A549 (cell line): ENCODE data around the gene NSMF. TPM values are rescaled to one million over a fixed set of nuclear protein-coding genes. Genes with fewer than 3 reads are reported as not detected.

Source experiments
- ATAC-seq, 2 experiments: fragments of 200-7000 bp in 1 of 2; fragments of >200 bp in 1 of 2; cut with Nextera tagmentation in 1 of 2; cut with Tn5 transposase in 1 of 2; 3 replicates each; pipeline versions ENCODE4 v1.8.0 to v1.9.1; 2018 to 2020; ENCODE audit warnings: mild to moderate bottlenecking in 1 of 2, moderate library complexity in 1 of 2
- CTCF ChIA-PET: fragments of 300-600 bp; sonication (Branson Sonifier 250); formaldehyde crosslinking; extraction: SDS; loops from one replicate; lab custom pipeline; 2021; ENCODE audit warnings: antibody characterized with exemption, inconsistent platforms; lab: Yijun Ruan, JAX
- POLR2A ChIA-PET: fragments of 350-600 bp; formaldehyde crosslinking; extraction: SDS; loops from one replicate; lab custom pipeline; 2021; ENCODE audit warnings: antibody characterized with exemption, inconsistent platforms; lab: Yijun Ruan, JAX
- DNase-seq, 2 experiments: peaks; one replicate each; pipeline versions ENCODE4 v3.0.0 to v3.0.0-alpha.2; 2011 to 2016; ENCODE audit warnings: low read depth in 1 of 2, low spot score in 1 of 2
- FAIRE-seq: peaks from 2 replicates; lab custom pipeline; 2011; peaks lifted over from hg19 to GRCh38; lab: Jason Lieb, UNC
- H3K27ac ChIP-seq, 2 experiments: fragments of >200 bp; sonication (Bioruptor Twin); formaldehyde crosslinking; 3 replicates each; pipeline ENCODE4 v1.5.1; 2016 to 2017
- H3K4me1 ChIP-seq: fragments of >200 bp; sonication (Bioruptor Twin); formaldehyde crosslinking; 3 replicates; pipeline ENCODE4 v1.6.1; 2016
- H3K4me2 ChIP-seq: fragments of >200 bp; sonication (Bioruptor Twin); formaldehyde crosslinking; 3 replicates; pipeline ENCODE4 v1.6.1; 2016
- H3K4me3 ChIP-seq: fragments of >200 bp; sonication (Bioruptor Twin); formaldehyde crosslinking; 3 replicates; pipeline ENCODE4 v1.5.1; 2016
- H3K9me3 ChIP-seq: fragments of >200 bp; sonication (Bioruptor Twin); formaldehyde crosslinking; 3 replicates; pipeline ENCODE4 v1.6.1; 2016
- CBX2 ChIP-seq: fragments of 200-600 bp; sonication (generic); IDR thresholded peaks from 2 replicates; pipeline ENCODE4 v1.6.1; 2016; ENCODE audit warnings: low read depth, mild to moderate bottlenecking, borderline replicate concordance
- CBX8 ChIP-seq: fragments of 200-600 bp; sonication (generic); IDR thresholded peaks from 2 replicates; pipeline ENCODE4 v1.6.1; 2016
- CEBPB ChIP-seq, 2 experiments: fragments of >200 bp in 1 of 2; sonication (Bioruptor Twin) in 1 of 2; formaldehyde crosslinking in 1 of 2; IDR thresholded peaks; 2 replicates each; pipeline ENCODE4 v1.6.1; 2012 to 2016
- CHD2 ChIP-seq: fragments of 150-350 bp; IDR thresholded peaks from 2 replicates; pipeline ENCODE4 v1.6.1; 2014; ENCODE audit warnings: low read length; ENCODE audit not compliant: partially characterized antibody
- EP300 ChIP-seq, 2 experiments: fragments of >200 bp; sonication (Bioruptor Twin); formaldehyde crosslinking; IDR thresholded peaks; 2 replicates in 1 of 2; 3 replicates in 1 of 2; pipeline ENCODE4 v1.6.1; 2016 to 2017
- FOSB ChIP-seq: fragments of 250-450 bp; sonication (Bioruptor Pico); IDR thresholded peaks from 2 replicates; pipeline ENCODE4 v1.5.0; 2020; ENCODE audit warnings: mild to moderate bottlenecking, moderate library complexity
- HEYL ChIP-seq: fragments of 250-450 bp; sonication (Bioruptor Pico); IDR thresholded peaks from 2 replicates; pipeline ENCODE4 v1.8.0; 2021; ENCODE audit warnings: mild to moderate bottlenecking, moderate library complexity
- HOXA7 ChIP-seq: fragments of 250-450 bp; sonication (Bioruptor Pico); IDR thresholded peaks from 2 replicates; pipeline ENCODE4 v1.5.0; 2020; ENCODE audit warnings: mild to moderate bottlenecking, moderate library complexity
- KDM1A ChIP-seq: fragments of 200-600 bp; sonication (generic); IDR thresholded peaks from 2 replicates; pipeline ENCODE4 v1.6.1; 2016; ENCODE audit warnings: low read depth, mild to moderate bottlenecking
- KDM5A ChIP-seq: fragments of 200-600 bp; sonication (generic); IDR thresholded peaks from 2 replicates; pipeline ENCODE4 v1.6.1; 2016; ENCODE audit warnings: antibody characterized with exemption, mild to moderate bottlenecking
- NFE2L2 ChIP-seq: fragments of 150-350 bp; conservative IDR thresholded peaks from 2 replicates; pipeline ENCODE4 v1.6.1; 2014; ENCODE audit warnings: low read length
- NPAS2 ChIP-seq: fragments of 250-450 bp; sonication (Bioruptor Pico); IDR thresholded peaks from 2 replicates; pipeline ENCODE4 v1.8.0; 2022; ENCODE audit warnings: mild to moderate bottlenecking, moderate library complexity, borderline replicate concordance
- NR3C1 ChIP-seq: fragments of >200 bp; sonication (Bioruptor Twin); formaldehyde crosslinking; IDR thresholded peaks from 3 replicates; pipeline ENCODE4 v1.6.1; 2017
- POLR2AphosphoS2 ChIP-seq: conservative IDR thresholded peaks from 2 replicates; pipeline ENCODE4 v1.6.1; 2012; ENCODE audit warnings: low read length, improper control_type of control experiment, inconsistent platforms
- RARB ChIP-seq: fragments of 250-450 bp; sonication (Bioruptor Pico); IDR thresholded peaks from 2 replicates; pipeline ENCODE4 v1.8.0; 2021; ENCODE audit warnings: mild to moderate bottlenecking, moderate library complexity
- RFX5 ChIP-seq: fragments of 450-650 bp; IDR thresholded peaks from 2 replicates; pipeline ENCODE4 v1.7.1; 2014; ENCODE audit warnings: antibody characterized with exemption, mild to moderate bottlenecking, moderate library complexity
- RNF2 ChIP-seq: fragments of 200-600 bp; sonication (generic); IDR thresholded peaks from 2 replicates; pipeline ENCODE4 v1.6.1; 2016; ENCODE audit warnings: low read depth, mild to moderate bottlenecking, antibody characterized with exemption, moderate library complexity, borderline replicate concordance
- SREBF2 ChIP-seq: fragments of 450-650 bp; IDR thresholded peaks from 2 replicates; pipeline ENCODE4 v1.6.1; 2014; ENCODE audit warnings: mild to moderate bottlenecking, moderate library complexity
- TFCP2L1 ChIP-seq: fragments of 250-450 bp; sonication (Bioruptor Pico); IDR thresholded peaks from 2 replicates; pipeline ENCODE4 v1.5.0; 2021; ENCODE audit warnings: mild to moderate bottlenecking
- TP53 ChIP-seq: fragments of 250-450 bp; sonication (Bioruptor Pico); IDR thresholded peaks from 2 replicates; pipeline ENCODE4 v1.5.0; 2021; ENCODE audit warnings: mild to moderate bottlenecking, moderate library complexity
- WGBS: methylation state at CpG from one replicate; pipeline ENCODE4 v1.1.6; 2017; ENCODE audit errors: missing lambda C conversion rate; 5-methylcytosine and 5-hydroxymethylcytosine counted together
- polyA plus RNA-seq, 4 experiments: library from polyadenylated mRNA; depleted of rRNA in 3 of 4; stranded (reverse); fragments of >200 nt; fragmentation: RNase III in 1 of 4; extraction: RNeasy Plus Mini Kit Qiagen cat#74134 plus additional on column Dnase treatment in 1 of 4; gene quantifications; 2 replicates in 3 of 4; 3 replicates in 1 of 4; pipeline ENCODE4 v1.2.3, GENCODE V29; 2011 to 2017
- TF ChIP-seq, protein P1 (sequence below): fragments of >200 bp; sonication (Bioruptor Twin); formaldehyde crosslinking; IDR thresholded peaks from 3 replicates; pipeline ENCODE4 v1.5.1; 2016
- TF ChIP-seq, protein P2 (sequence below): fragments of >200 bp; sonication (Bioruptor Twin); formaldehyde crosslinking; IDR thresholded peaks from 3 replicates; pipeline ENCODE4 v1.6.1; 2016
- TF ChIP-seq, protein P3 (sequence below): fragments of 150-350 bp; IDR thresholded peaks from 2 replicates; pipeline ENCODE4 v1.6.1; 2014; ENCODE audit warnings: low read depth, mild to moderate bottlenecking, low read length
- TF ChIP-seq, protein P4 (sequence below): fragments of 200-600 bp; sonication (generic); IDR thresholded peaks from 2 replicates; pipeline ENCODE4 v1.6.1; 2016; ENCODE audit warnings: antibody characterized with exemption, mild to moderate bottlenecking, moderate library complexity

The NSMF gene
- polyA plus RNA-seq, 2 of the 4 experiments (the other 2 are of a cell fraction): 16.0 to 29.2 TPM

DNA sequence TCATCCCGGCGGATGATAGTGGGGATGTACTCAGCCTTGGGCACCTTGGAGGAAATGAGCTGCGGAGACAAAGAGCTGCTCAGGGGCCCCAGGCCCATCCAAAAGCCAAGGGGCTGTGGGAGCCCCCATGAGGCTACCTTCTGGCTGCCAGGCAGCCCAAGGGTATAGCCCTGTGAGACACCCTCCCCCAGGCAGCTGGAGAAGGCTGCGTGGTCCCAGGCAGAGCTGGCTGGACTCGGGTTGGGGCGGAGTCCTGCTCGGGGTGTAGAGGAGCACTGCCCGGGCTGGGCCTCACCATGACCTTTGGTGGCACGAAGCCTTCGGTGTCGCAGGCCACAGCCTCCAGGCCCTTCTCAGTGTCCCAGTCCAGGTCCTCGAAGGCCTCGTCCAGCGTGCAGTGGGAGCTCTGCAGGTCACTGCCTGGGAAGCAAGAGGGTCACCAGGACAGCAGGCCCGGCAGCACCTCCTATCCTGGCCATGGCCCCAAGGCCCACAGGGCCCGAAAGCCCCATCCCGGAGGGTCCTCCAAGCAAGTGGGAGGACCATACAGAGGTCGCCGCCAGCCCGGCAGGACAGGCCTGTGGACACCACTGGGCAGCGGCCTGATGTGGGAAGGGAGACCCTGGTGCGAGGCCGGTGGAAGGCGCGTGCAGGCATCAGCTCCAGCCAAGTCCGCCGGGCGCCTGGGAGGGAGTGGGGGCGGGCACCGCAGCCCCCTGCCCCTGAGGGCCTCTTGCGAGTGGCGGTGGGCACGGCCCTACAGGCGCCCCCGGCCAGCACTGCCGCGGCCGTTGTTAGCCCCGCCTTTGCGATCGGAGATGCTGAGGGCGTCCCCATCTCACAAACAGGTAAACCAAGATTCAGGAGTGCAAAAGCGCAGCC, 6.1 kb downstream of the NSMF start:
- 95% methylated on average over 21 of the region's 43 CpGs for WGBS
- H3K4me2 ChIP-seq: no peak overlapping the region
- DNase-seq (no peak), FAIRE-seq (no peak), ATAC-seq (no peak)
- no peak overlapping the region for H3K4me3 ChIP-seq
- ChIA-PET CTCF (interaction anchor here (0.9 to 5.8 kb wide), 5 partner anchors 8 to 166 kb away, joined by 3 to 35 read pairs (median 8); partner anchors contain the start of genes ENTPD8, EXD3 and NOXA1), POLR2A (no interaction called here)
- no peak overlapping the region for H3K27ac ChIP-seq
- no peaks in the 10 kb centered on the region for H3K9me3 ChIP-seq
- TF ChIP-seq, protein P1, sequence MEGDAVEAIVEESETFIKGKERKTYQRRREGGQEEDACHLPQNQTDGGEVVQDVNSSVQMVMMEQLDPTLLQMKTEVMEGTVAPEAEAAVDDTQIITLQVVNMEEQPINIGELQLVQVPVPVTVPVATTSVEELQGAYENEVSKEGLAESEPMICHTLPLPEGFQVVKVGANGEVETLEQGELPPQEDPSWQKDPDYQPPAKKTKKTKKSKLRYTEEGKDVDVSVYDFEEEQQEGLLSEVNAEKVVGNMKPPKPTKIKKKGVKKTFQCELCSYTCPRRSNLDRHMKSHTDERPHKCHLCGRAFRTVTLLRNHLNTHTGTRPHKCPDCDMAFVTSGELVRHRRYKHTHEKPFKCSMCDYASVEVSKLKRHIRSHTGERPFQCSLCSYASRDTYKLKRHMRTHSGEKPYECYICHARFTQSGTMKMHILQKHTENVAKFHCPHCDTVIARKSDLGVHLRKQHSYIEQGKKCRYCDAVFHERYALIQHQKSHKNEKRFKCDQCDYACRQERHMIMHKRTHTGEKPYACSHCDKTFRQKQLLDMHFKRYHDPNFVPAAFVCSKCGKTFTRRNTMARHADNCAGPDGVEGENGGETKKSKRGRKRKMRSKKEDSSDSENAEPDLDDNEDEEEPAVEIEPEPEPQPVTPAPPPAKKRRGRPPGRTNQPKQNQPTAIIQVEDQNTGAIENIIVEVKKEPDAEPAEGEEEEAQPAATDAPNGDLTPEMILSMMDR: no peak
- TF ChIP-seq, protein P2, sequence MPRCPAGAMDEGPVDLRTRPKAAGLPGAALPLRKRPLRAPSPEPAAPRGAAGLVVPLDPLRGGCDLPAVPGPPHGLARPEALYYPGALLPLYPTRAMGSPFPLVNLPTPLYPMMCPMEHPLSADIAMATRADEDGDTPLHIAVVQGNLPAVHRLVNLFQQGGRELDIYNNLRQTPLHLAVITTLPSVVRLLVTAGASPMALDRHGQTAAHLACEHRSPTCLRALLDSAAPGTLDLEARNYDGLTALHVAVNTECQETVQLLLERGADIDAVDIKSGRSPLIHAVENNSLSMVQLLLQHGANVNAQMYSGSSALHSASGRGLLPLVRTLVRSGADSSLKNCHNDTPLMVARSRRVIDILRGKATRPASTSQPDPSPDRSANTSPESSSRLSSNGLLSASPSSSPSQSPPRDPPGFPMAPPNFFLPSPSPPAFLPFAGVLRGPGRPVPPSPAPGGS: no peak
- TF ChIP-seq EP300 (IDR thresholded peaks at IDR 0.05): no peak
- no peak for TF ChIP-seq TP53
- TF ChIP-seq NFE2L2: no peak
- TF ChIP-seq RNF2: no peak
- TF ChIP-seq CBX8: no peak
- TF ChIP-seq, protein P3, sequence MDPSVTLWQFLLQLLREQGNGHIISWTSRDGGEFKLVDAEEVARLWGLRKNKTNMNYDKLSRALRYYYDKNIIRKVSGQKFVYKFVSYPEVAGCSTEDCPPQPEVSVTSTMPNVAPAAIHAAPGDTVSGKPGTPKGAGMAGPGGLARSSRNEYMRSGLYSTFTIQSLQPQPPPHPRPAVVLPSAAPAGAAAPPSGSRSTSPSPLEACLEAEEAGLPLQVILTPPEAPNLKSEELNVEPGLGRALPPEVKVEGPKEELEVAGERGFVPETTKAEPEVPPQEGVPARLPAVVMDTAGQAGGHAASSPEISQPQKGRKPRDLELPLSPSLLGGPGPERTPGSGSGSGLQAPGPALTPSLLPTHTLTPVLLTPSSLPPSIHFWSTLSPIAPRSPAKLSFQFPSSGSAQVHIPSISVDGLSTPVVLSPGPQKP: no peak
- H3K4me1 ChIP-seq: peaks cover 29% of the 10 kb centered on the region

DNA sequence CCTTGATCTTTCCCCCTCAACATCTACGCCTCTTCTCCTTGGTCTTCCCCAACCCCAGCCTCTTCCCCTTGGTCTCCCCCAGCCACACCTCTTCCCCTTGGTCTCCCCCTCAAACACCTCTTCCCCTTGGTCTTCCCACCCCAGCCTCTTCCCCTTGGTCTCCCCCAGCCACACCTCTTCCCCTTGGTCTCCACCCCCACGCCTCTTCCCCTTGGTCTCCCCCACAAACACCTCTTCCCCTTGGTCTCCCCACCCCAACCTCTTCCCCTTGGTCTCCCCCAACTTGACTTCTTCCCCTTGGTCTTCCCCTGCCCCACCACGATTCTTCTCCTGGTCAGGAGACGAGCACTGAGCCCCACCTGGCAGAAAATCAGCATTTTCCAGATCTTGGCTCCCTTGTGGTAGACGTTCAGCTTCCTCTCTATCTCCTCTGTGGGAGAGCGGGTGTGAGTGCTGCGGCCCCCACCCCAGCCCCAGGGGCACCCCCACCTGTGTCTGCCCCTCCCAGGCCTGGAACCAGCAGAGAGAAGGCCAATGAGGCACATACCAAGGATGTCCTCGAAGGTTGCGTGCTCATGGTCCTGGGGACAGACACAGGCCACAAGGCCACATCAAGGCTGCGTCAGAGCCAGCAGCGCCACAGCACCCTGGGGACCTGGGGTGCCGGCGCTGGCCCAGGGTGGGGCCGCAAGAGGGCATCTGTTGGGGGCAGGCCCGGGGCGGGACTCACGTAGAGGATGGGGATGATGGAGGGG, 7.0 kb downstream of the NSMF start:
- 98% methylated on average over 6 of the region's 17 CpGs for WGBS
- ChIA-PET CTCF (interaction anchor here (0.9 to 5.8 kb wide), 5 partner anchors 7 to 165 kb away, joined by 3 to 35 read pairs (median 8); partner anchors contain the start of genes ENTPD8, EXD3 and NOXA1), POLR2A (no interaction called here)
- Histone ChIP-seq H3K27ac (no peak overlapping the region), H3K4me2 (no peak overlapping the region), H3K4me3 (no peak overlapping the region), H3K9me3 (no peaks in the 10 kb centered on the region), H3K4me1 (peaks cover 21% of the 10 kb centered on the region)
- FAIRE-seq: no peak
- DNase-seq: no peak
- ATAC-seq: no peak
- TF ChIP-seq FOSB (CRISPR knock-in tag) (no peak), NR3C1 (no peak), CBX2 (no peak), HOXA7 (no peak), RARB (CRISPR knock-in tag) (no peak), POLR2AphosphoS2 (no peak), CHD2 (no peak), KDM5A (no peak), HEYL (CRISPR knock-in tag) (no peak), TFCP2L1 (no peak), RFX5 (no peak), SREBF2 (no peak), CEBPB (IDR thresholded peaks at IDR 0.05) (no peak), NPAS2 (CRISPR knock-in tag) (no peak), KDM1A (no peak), CBX8 (no peak)
- TF ChIP-seq, protein P3: no peak
- TF ChIP-seq, protein P4, sequence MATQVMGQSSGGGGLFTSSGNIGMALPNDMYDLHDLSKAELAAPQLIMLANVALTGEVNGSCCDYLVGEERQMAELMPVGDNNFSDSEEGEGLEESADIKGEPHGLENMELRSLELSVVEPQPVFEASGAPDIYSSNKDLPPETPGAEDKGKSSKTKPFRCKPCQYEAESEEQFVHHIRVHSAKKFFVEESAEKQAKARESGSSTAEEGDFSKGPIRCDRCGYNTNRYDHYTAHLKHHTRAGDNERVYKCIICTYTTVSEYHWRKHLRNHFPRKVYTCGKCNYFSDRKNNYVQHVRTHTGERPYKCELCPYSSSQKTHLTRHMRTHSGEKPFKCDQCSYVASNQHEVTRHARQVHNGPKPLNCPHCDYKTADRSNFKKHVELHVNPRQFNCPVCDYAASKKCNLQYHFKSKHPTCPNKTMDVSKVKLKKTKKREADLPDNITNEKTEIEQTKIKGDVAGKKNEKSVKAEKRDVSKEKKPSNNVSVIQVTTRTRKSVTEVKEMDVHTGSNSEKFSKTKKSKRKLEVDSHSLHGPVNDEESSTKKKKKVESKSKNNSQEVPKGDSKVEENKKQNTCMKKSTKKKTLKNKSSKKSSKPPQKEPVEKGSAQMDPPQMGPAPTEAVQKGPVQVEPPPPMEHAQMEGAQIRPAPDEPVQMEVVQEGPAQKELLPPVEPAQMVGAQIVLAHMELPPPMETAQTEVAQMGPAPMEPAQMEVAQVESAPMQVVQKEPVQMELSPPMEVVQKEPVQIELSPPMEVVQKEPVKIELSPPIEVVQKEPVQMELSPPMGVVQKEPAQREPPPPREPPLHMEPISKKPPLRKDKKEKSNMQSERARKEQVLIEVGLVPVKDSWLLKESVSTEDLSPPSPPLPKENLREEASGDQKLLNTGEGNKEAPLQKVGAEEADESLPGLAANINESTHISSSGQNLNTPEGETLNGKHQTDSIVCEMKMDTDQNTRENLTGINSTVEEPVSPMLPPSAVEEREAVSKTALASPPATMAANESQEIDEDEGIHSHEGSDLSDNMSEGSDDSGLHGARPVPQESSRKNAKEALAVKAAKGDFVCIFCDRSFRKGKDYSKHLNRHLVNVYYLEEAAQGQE: no peak
